Skeletal muscle satellite cell (primary cell): ENCODE results near the gene TP53RK.

Source experiments
- H3K27me3 ChIP-seq: 2 replicates; pipeline ENCODE4 v1.7.0; 2013; ENCODE audit warnings: low read length; ENCODE audit not compliant: control insufficient read depth, insufficient read depth
- H3K36me3 ChIP-seq: 2 replicates; pipeline ENCODE4 v1.7.0; 2013; ENCODE audit warnings: mild to moderate bottlenecking, control low read depth, low read length; ENCODE audit not compliant: insufficient read depth
- H3K4me1 ChIP-seq: 2 replicates; pipeline ENCODE4 v1.7.0; 2013; ENCODE audit warnings: low read length; ENCODE audit not compliant: control insufficient read depth, insufficient read depth
- H3K4me2 ChIP-seq: 2 replicates; pipeline ENCODE4 v1.7.0; 2013; ENCODE audit warnings: mild to moderate bottlenecking, low read length
- H3K4me3 ChIP-seq: 2 replicates; pipeline ENCODE4 v1.7.0; 2013; ENCODE audit warnings: low read length
- H3K9ac ChIP-seq: 2 replicates; pipeline ENCODE4 v1.7.0; 2013; ENCODE audit warnings: mild to moderate bottlenecking, low read depth, low read length, moderate library complexity
- H3K9me3 ChIP-seq: replicated peaks from 2 replicates; pipeline ENCODE4 v1.7.0; 2013; ENCODE audit warnings: mild to moderate bottlenecking, control low read depth, low read length

The TP53RK gene

DNA sequence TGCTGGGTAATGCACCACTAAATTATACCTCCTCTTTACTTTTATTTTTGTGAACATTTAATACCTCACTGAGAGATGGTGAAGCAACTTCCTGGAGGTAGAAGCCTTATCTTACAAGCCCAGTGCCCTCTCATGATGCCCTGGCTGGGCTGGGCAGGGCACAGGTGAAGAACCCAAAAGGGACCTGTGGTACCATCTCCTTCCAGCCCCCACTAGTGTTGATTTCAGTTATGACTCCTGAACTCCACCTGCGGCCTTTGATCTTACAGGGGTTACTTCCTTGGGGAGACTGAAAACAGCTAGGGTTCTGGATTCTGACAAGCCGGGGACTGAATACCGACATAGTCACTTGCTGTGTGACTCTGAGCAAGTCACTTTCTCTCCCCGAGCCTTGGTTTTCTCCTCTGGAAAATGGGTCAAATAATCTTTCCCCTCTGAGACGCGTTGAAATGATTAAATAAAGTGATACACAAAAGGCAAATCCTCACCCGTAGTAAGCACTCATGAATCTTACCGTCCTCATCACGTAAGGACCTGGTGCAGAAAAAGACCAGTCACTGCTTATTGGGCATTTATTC, 39.2 kb downstream of the TP53RK start:
- Histone ChIP-seq H3K36me3 (no peaks in the 10 kb centered on the region), H3K9ac (no peak overlapping the region), H3K4me3 (no peak overlapping the region), H3K9me3 (no peaks in the 10 kb centered on the region), H3K4me2 (no peak overlapping the region), H3K27me3 (peaks cover 58% of the 10 kb centered on the region), H3K4me1 (no peaks in the 10 kb centered on the region)

DNA sequence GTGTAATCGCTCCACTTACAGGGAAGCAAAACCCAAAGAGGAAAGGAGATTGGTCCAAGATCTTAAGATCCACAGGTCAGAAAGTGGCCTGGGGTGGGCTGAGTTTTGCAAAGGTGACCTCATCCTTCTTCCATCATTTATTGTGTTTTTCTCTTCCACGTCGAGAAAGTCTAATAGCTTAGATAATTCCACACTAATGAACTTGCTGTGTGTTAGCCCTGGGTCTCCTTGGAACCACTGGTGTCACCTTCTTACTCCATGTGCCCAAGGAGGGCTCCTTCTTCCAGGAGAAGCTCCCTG, 39.6 kb downstream of the TP53RK start:
- Histone ChIP-seq H3K9ac (no peak overlapping the region), H3K4me1 (no peaks in the 10 kb centered on the region), H3K4me2 (no peak overlapping the region), H3K4me3 (no peak overlapping the region), H3K9me3 (no peaks in the 10 kb centered on the region), H3K36me3 (no peaks in the 10 kb centered on the region), H3K27me3 (peaks cover 63% of the 10 kb centered on the region)

DNA sequence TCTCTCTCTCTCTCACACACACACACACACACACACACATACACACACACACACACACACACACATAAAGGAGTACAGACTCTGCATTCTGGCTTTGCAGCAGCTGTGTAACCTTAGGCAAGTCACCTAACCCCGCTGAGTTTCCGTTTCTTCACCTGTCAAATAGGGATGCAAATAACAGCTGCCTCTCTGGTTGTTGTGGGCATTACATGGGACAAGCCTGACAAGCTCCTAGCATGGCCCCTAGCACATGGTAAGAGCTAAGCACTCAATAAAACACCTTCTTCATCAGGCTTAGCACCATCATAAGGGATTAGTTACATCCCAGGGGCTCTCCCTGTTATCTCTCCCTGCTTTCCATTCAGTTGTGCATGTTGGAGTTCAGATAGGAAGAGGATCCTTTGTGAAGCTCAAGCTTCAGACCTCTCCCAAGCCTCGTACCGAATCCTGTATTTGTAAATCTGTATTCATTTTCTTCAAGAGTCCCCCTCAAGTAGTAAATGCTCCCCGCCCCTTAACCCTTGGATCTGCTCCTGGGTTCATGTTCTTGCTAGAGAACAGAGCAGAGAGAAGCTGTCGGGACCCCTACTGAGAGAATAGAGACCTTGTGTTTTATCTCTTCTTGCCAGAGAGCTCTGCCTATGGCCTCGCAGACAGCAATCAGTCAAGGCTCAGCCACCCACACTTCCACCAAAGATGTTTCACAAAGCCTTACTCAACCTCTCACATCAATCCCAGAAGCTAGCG, 40.2 kb downstream of the TP53RK start:
- no peaks in the 10 kb centered on the region for H3K4me1 ChIP-seq
- no peak overlapping the region for H3K4me3 ChIP-seq
- H3K9me3 ChIP-seq = no peaks in the 10 kb centered on the region
- peaks cover 66% of the 10 kb centered on the region for H3K27me3 ChIP-seq
- H3K36me3 ChIP-seq = no peaks in the 10 kb centered on the region
- no peak overlapping the region for H3K4me2 ChIP-seq
- no peak overlapping the region for H3K9ac ChIP-seq

GRCh38 chr20:46647469-46647868, 41.8 kb downstream of the TP53RK start:
- Histone ChIP-seq H3K36me3 (no peaks in the 10 kb centered on the region), H3K4me1 (no peaks in the 10 kb centered on the region), H3K9ac (no peak overlapping the region), H3K27me3 (peaks cover 60% of the 10 kb centered on the region), H3K9me3 (no peaks in the 10 kb centered on the region), H3K4me3 (no peak overlapping the region), H3K4me2 (no peak overlapping the region)

DNA sequence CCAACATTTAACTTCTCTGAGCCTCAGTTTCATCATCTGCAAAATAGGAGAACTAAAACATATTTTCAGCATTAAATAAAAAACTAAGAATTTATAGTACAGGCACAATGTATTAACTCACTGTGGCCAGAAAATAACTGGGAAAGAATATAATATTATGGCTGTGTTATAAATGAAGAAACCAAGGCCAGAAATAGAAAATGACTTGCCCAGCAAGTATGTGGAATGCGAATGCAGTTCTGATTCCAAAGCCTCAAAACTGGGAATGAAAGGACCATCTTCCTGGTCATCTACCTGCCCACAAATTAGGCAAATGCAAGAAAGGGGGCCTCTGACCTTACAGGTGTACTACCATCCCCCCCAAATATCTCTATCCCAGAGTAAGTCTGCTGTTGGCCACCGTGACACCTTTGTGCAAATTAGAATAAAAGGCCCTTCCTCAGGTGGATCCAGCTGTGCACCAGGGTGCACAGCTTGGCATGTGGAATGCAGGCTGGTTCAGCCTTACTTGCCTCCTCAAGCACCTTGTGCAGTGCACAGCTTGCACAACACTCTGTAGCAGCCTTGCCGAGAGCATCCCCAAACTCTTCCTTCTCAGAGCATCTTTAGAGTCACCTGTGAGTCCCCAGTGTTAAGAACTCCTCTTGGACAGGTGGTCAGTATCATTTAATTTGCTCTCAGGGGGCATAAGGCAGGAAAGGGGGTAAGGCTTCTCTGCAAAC, 42.4 kb downstream of the TP53RK start:
- H3K9ac ChIP-seq = no peak overlapping the region
- H3K4me1 ChIP-seq = no peaks in the 10 kb centered on the region
- no peak overlapping the region for H3K4me2 ChIP-seq
- H3K36me3 ChIP-seq = no peaks in the 10 kb centered on the region
- H3K27me3 ChIP-seq = peaks cover 61% of the 10 kb centered on the region
- H3K9me3 ChIP-seq = no peaks in the 10 kb centered on the region
- H3K4me3 ChIP-seq = no peak overlapping the region

GRCh38 chr20:46646122-46646521, 43.1 kb downstream of the TP53RK start:
- Histone ChIP-seq H3K4me3 (no peak overlapping the region), H3K9ac (no peak overlapping the region), H3K9me3 (no peaks in the 10 kb centered on the region), H3K36me3 (no peaks in the 10 kb centered on the region), H3K4me1 (no peaks in the 10 kb centered on the region), H3K4me2 (no peak overlapping the region), H3K27me3 (peaks cover 54% of the 10 kb centered on the region)

GRCh38 chr20:46644733-46645132, 44.5 kb downstream of the TP53RK start:
- no peaks in the 10 kb centered on the region for H3K36me3 ChIP-seq
- no peak overlapping the region for H3K4me2 ChIP-seq
- no peak overlapping the region for H3K4me3 ChIP-seq
- no peak overlapping the region for H3K9ac ChIP-seq
- peaks cover 41% of the 10 kb centered on the region for H3K27me3 ChIP-seq
- no peaks in the 10 kb centered on the region for H3K4me1 ChIP-seq
- H3K9me3 ChIP-seq = no peaks in the 10 kb centered on the region

- H3K27me3 ChIP-seq = peaks cover 37% of the 10 kb centered on the region
- no peaks in the 10 kb centered on the region for H3K36me3 ChIP-seq
- no peaks in the 10 kb centered on the region for H3K4me1 ChIP-seq
- H3K9me3 ChIP-seq = no peaks in the 10 kb centered on the region
- no peak overlapping the region for H3K4me3 ChIP-seq
- H3K9ac ChIP-seq = no peak overlapping the region
- no peak overlapping the region for H3K4me2 ChIP-seq
Observed at GRCh38 chr20:46644160-46644559, 45.1 kb downstream of the TP53RK start.

- H3K9me3 ChIP-seq = no peaks in the 10 kb centered on the region
- no peak overlapping the region for H3K9ac ChIP-seq
- no peaks in the 10 kb centered on the region for H3K4me1 ChIP-seq
- H3K4me2 ChIP-seq = no peak overlapping the region
- H3K36me3 ChIP-seq = no peaks in the 10 kb centered on the region
- no peak overlapping the region for H3K4me3 ChIP-seq
- H3K27me3 ChIP-seq = peaks cover 33% of the 10 kb centered on the region
Observed at GRCh38 chr20:46642969-46643343, 46.3 kb downstream of the TP53RK start.

DNA sequence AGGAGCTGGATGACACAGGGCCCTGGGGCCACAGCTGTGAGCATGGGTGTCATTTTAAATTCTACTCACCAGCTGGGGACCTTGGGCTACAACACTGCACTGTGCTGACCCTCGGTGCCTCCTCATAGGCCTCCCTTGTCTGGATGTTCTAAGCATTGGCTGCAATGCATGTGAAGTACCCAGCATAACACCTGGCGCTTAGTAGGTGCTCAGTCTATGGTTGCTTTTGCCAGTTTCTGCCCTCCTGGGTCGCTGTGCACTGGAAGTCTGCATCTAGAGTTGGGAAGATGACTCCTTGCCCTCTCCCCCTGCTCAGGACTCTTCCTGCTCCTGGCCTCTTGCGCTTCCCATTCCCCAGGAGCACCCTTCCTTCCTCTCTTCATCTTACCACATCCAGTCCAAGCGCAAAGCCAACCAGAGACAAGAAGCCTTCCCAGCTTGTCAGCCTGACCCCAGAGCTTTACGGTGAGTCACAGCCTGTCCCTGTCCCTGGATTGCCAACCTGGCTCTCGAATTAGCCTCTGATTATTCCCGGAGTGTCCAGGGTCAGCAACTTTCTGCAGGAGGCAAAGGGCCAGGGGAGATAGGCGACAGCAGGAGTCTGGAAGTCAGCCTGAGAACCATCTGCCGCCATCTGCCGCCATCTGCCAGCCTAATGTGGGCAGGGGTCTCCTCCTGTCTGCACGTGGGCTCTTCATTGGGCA, 46.8 kb downstream of the TP53RK start:
- Histone ChIP-seq H3K9me3 (no peaks in the 10 kb centered on the region), H3K27me3 (peaks cover 28% of the 10 kb centered on the region), H3K4me2 (no peak overlapping the region), H3K36me3 (no peaks in the 10 kb centered on the region), H3K9ac (no peak overlapping the region), H3K4me3 (no peak overlapping the region), H3K4me1 (no peaks in the 10 kb centered on the region)

DNA sequence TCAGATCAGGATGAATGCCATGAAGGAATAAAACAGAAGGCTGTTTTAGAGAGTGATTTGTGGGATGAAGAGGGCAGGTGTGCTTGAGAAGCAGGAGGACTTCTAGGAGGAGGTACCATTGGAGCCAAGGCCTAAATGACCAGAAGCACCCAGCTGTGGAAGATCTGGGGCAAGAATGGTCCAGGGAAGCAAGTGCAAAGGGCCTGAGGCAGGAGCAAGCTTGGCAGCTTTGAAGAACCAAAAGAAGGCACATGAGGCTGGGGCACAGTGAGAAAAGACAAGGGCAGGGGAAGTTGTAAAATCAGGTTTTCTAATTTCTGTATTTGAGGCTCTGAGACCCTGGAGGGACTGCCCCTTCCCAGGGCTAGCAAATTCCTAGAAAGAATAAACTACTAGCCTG, 47.8 kb downstream of the TP53RK start:
- H3K36me3 ChIP-seq = no peaks in the 10 kb centered on the region
- no peak overlapping the region for H3K4me3 ChIP-seq
- H3K4me1 ChIP-seq = no peaks in the 10 kb centered on the region
- no peaks in the 10 kb centered on the region for H3K9me3 ChIP-seq
- no peak overlapping the region for H3K4me2 ChIP-seq
- H3K27me3 ChIP-seq = peaks cover 28% of the 10 kb centered on the region
- no peak overlapping the region for H3K9ac ChIP-seq
